D341Med (cell line): Measurements from ENCODE around the gene HMGB3.
"Not testable (repeated sequence)": the region's sequence is repeated elsewhere in the genome, so short reads cannot be mapped to it uniquely, and the experiment has no call there.

Source experiments
- DNase-seq: peaks from one replicate; pipeline ENCODE4 v3.0.0; 2012; ENCODE audit warnings: low spot score

HMGB3 gene

GRCh38 chrX:150977411-150978162 is 5.5 kb upstream of the HMGB3 start:
- DNase-seq = no peak

- no peak for DNase-seq
Measured at GRCh38 chrX:150980186-150980585, 2.9 kb upstream of the HMGB3 start.

GRCh38 chrX:150980711-150981110 is 2.4 kb upstream of the HMGB3 start:
- no peak for DNase-seq

GRCh38 chrX:150982235-150982787 is 824 bp upstream of the HMGB3 start:
- no peak for DNase-seq

GRCh38 chrX:150983521-150984168 is 510 bp downstream of the HMGB3 start:
- peak; percentile 58 for DNase-seq

GRCh38 chrX:150984169-150984824 is 1.2 kb downstream of the HMGB3 start:
- peak; percentile 66 for DNase-seq

GRCh38 chrX:150987687-150988086 is 4.6 kb downstream of the HMGB3 start:
- not testable (repeated sequence) for DNase-seq

GRCh38 chrX:150989420-150989819 is 6.3 kb downstream of the HMGB3 start:
- no peak for DNase-seq

- DNase-seq = no peak
Measured at GRCh38 chrX:150990910-150991309, 7.8 kb downstream of the HMGB3 start.

- DNase-seq = no peak
Measured at GRCh38 chrX:151000861-151001331, 17.8 kb downstream of the HMGB3 start.

- DNase-seq = no peak
Measured at GRCh38 chrX:151004085-151004484, 20.9 kb downstream of the HMGB3 start.

- no peak for DNase-seq
Measured at GRCh38 chrX:151006410-151007109, 23.4 kb downstream of the HMGB3 start.

GRCh38 chrX:151009582-151009981 is 26.4 kb downstream of the HMGB3 start:
- DNase-seq = no peak

- DNase-seq = no peak
Measured at GRCh38 chrX:151013164-151013743, 30.1 kb downstream of the HMGB3 start.

- no peak for DNase-seq
Measured at GRCh38 chrX:151015684-151016083, 32.5 kb downstream of the HMGB3 start.

GRCh38 chrX:151019856-151020255 is 36.7 kb downstream of the HMGB3 start:
- DNase-seq = no peak

GRCh38 chrX:151030845-151031244 is 47.7 kb downstream of the HMGB3 start:
- no peak for DNase-seq

- DNase-seq = no peak
Measured at GRCh38 chrX:151031391-151031975, 48.3 kb downstream of the HMGB3 start.

- no peak for DNase-seq
Measured at GRCh38 chrX:151039351-151039750, 56.2 kb downstream of the HMGB3 start.
